H9 (cell line): Measurements from ENCODE around the gene PCDHB13. TPM values are rescaled to one million over a fixed set of nuclear protein-coding genes. Genes with fewer than 3 reads are reported as not detected.
"Not testable (repeated sequence)": the region's sequence is repeated elsewhere in the genome, so short reads cannot be mapped to it uniquely, and the experiment has no call there.

Source experiments
- DNase-seq: peaks from one replicate; pipeline ENCODE4 v3.0.0-alpha.2; 2017
- H2AFZ ChIP-seq: one replicate; pipeline ENCODE4 v1.6.1; 2013; ENCODE audit warnings: mild to moderate bottlenecking, low read length, control low read depth, moderate library complexity
- H2AK5ac ChIP-seq: 2 replicates; pipeline ENCODE4 v1.6.1; 2013; ENCODE audit warnings: low read length, control low read depth, mixed read lengths; ENCODE audit not compliant: insufficient read length
- H2BK120ac ChIP-seq: one replicate; pipeline ENCODE4 v1.6.1; 2013; ENCODE audit warnings: low read depth, mild to moderate bottlenecking, low read length, control low read depth, inconsistent platforms; ENCODE audit not compliant: poor library complexity, severe bottlenecking
- H2BK12ac ChIP-seq: 2 replicates; pipeline ENCODE4 v1.6.1; 2013; ENCODE audit warnings: low read length, control low read depth, mixed read lengths, low read depth; ENCODE audit not compliant: insufficient read length
- H2BK15ac ChIP-seq: 2 replicates; pipeline ENCODE4 v1.6.1; 2013; ENCODE audit warnings: low read depth, low read length, control low read depth
- H2BK20ac ChIP-seq: one replicate; pipeline ENCODE4 v1.6.1; 2013; ENCODE audit warnings: low read depth, mild to moderate bottlenecking, low read length, control low read depth, inconsistent platforms; ENCODE audit not compliant: poor library complexity, severe bottlenecking
- H2BK5ac ChIP-seq: 2 replicates; pipeline ENCODE4 v1.6.1; 2013; ENCODE audit warnings: low read length, control low read depth, mixed read lengths; ENCODE audit not compliant: insufficient read length
- H3K14ac ChIP-seq: 2 replicates; pipeline ENCODE4 v1.6.1; 2013; ENCODE audit warnings: low read length, control low read depth; ENCODE audit not compliant: insufficient read depth
- H3K18ac ChIP-seq: 2 replicates; pipeline ENCODE4 v1.6.1; 2013; ENCODE audit warnings: low read depth, mild to moderate bottlenecking, mixed read lengths, low read length, control low read depth; ENCODE audit not compliant: insufficient read length
- H3K23ac ChIP-seq: 2 replicates; pipeline ENCODE4 v1.6.1; 2013; ENCODE audit warnings: low read length, control low read depth, mixed read lengths, low read depth; ENCODE audit not compliant: insufficient read length
- H3K23me2 ChIP-seq: 2 replicates; pipeline ENCODE4 v1.6.1; 2013; ENCODE audit warnings: low read depth, mild to moderate bottlenecking, mixed read lengths, low read length, control low read depth; ENCODE audit not compliant: insufficient read length, poor library complexity, severe bottlenecking
- H3K27ac ChIP-seq: 2 replicates; pipeline ENCODE4 v1.5.1; 2013; ENCODE audit warnings: low read length, control low read depth, mixed read lengths, low read depth; ENCODE audit not compliant: insufficient read length
- H3K27me3 ChIP-seq: 2 replicates; pipeline ENCODE4 v1.6.1; 2013; ENCODE audit warnings: low read length, control low read depth, inconsistent platforms; ENCODE audit not compliant: insufficient read depth
- H3K4ac ChIP-seq: 2 replicates; pipeline ENCODE4 v1.6.1; 2013; ENCODE audit warnings: low read depth, mild to moderate bottlenecking, control low read depth, inconsistent platforms, low read length, moderate library complexity
- H3K4me1 ChIP-seq: 2 replicates; pipeline ENCODE4 v1.6.1; 2013; ENCODE audit warnings: low read length, control low read depth, inconsistent platforms; ENCODE audit not compliant: insufficient read depth
- H3K4me2 ChIP-seq: 2 replicates; pipeline ENCODE4 v1.6.1; 2013; ENCODE audit warnings: low read length, control low read depth, mixed read lengths; ENCODE audit not compliant: insufficient read length, insufficient read depth
- H3K56ac ChIP-seq: 2 replicates; pipeline ENCODE4 v1.6.1; 2013; ENCODE audit warnings: low read depth, mild to moderate bottlenecking, mixed read lengths, low read length, control low read depth; ENCODE audit not compliant: insufficient read length
- H3K79me1 ChIP-seq: 2 replicates; pipeline ENCODE4 v1.6.1; 2013; ENCODE audit warnings: low read depth, mild to moderate bottlenecking, moderate library complexity, low read length, control low read depth, inconsistent platforms; ENCODE audit not compliant: insufficient read depth, poor library complexity, severe bottlenecking
- H3K79me2 ChIP-seq: 2 replicates; pipeline ENCODE4 v1.6.1; 2013; ENCODE audit warnings: low read length, control low read depth, inconsistent platforms; ENCODE audit not compliant: insufficient read depth
- H3K9ac ChIP-seq: 2 replicates; pipeline ENCODE4 v1.6.1; 2013; ENCODE audit warnings: low read length, control low read depth, mixed read lengths; ENCODE audit not compliant: insufficient read length; ENCODE audit errors: extremely low read depth
- H3K9me3 ChIP-seq: one replicate; pipeline ENCODE4 v1.6.1; 2013; ENCODE audit warnings: low read depth, low read length, inconsistent platforms; ENCODE audit not compliant: control insufficient read depth
- H3T11ph ChIP-seq: one replicate; pipeline ENCODE4 v1.6.1; 2013; ENCODE audit warnings: mild to moderate bottlenecking, low read length, control low read depth, inconsistent platforms
- H4K20me1 ChIP-seq: one replicate; pipeline ENCODE4 v1.6.1; 2013; ENCODE audit not compliant: control insufficient read depth, insufficient read length, insufficient read depth
- H4K5ac ChIP-seq: 2 replicates; pipeline ENCODE4 v1.6.1; 2013; ENCODE audit warnings: low read depth, mild to moderate bottlenecking, mixed read lengths, low read length, control low read depth; ENCODE audit not compliant: insufficient read length
- H4K8ac ChIP-seq: replicated peaks from 2 replicates; pipeline ENCODE4 v1.6.1; 2013; ENCODE audit warnings: low read length, control low read depth, mixed read lengths, low read depth; ENCODE audit not compliant: insufficient read length
- H4K91ac ChIP-seq: 2 replicates; pipeline ENCODE4 v1.6.1; 2013; ENCODE audit warnings: low read depth, mild to moderate bottlenecking, moderate library complexity, mixed read lengths, low read length, control low read depth; ENCODE audit not compliant: insufficient read length
- H3K27ac Mint-ChIP-seq, 3 experiments: 2 replicates in 2 of 3; 3 replicates in 1 of 3; pipeline ENCODE4 v1.8.0; 2020 to 2021; ENCODE audit warnings: mixed read lengths in 3 of 3, mild to moderate bottlenecking in 1 of 3, moderate library complexity in 1 of 3
- H3K27me3 Mint-ChIP-seq: 2 replicates; pipeline ENCODE4 v1.8.0; 2021; ENCODE audit warnings: low read depth, mild to moderate bottlenecking, moderate library complexity, mixed read lengths
- H3K36me3 Mint-ChIP-seq, 3 experiments: 2 replicates in 2 of 3; 3 replicates in 1 of 3; pipeline ENCODE4 v1.8.0; 2020 to 2021; ENCODE audit warnings: low read depth in 3 of 3, mixed read lengths in 3 of 3; ENCODE audit not compliant: insufficient read depth in 1 of 3
- H3K4me1 Mint-ChIP-seq, 2 experiments: 2 replicates each; pipeline ENCODE4 v1.8.0; 2020; ENCODE audit warnings: mixed read lengths in 2 of 2
- H3K4me3 Mint-ChIP-seq, 2 experiments: 2 replicates in 1 of 2; 3 replicates in 1 of 2; pipeline ENCODE4 v1.8.0; 2020 to 2021; ENCODE audit warnings: mild to moderate bottlenecking in 2 of 2, mixed read lengths in 2 of 2, moderate library complexity in 1 of 2
- H3K9me3 Mint-ChIP-seq, 2 experiments: 2 replicates in 1 of 2; 3 replicates in 1 of 2; pipeline ENCODE4 v1.8.0; 2020; ENCODE audit warnings: mild to moderate bottlenecking in 2 of 2, mixed read lengths in 2 of 2, moderate library complexity in 1 of 2
- WGBS: extraction: QIAGEN DNeasy Blood & Tissue Kit; methylation state at CpG from one replicate; pipeline ENCODE4 v1.1.7; 2013; ENCODE audit warnings: missing lambda C conversion rate, low lambda C conversion rate, mixed read lengths; ENCODE audit not compliant: insufficient read length; ENCODE audit errors: extremely low coverage; 5-methylcytosine and 5-hydroxymethylcytosine counted together
- total RNA-seq: library from RNA; stranded (reverse); gene quantifications from 2 replicates; pipeline ENCODE4 v1.2.1, GENCODE V29; 2021

Gene PCDHB13
- total RNA-seq, 1 experiment from 2014 or later, result 1.7 TPM

DNA sequence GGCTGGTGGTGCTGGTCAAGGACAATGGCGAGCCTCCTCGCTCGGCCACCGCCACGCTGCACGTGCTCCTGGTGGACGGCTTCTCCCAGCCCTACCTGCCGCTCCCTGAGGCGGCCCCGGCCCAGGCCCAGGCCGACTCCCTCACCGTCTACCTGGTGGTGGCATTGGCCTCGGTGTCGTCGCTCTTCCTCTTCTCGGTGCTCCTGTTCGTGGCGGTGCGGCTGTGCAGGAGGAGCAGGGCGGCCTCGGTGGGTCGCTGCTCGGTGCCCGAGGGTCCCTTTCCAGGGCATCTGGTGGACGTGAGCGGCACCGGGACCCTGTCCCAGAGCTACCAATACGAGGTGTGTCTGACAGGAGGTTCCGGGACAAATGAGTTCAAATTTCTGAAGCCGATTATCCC is 11.7 kb downstream of the PCDHB13 start:
- not testable (repeated sequence) for H3K4me3 Mint-ChIP-seq, H3K27me3 ChIP-seq, H4K8ac ChIP-seq, H3K27ac Mint-ChIP-seq, H3T11ph ChIP-seq, H2AK5ac ChIP-seq, H4K5ac ChIP-seq, H2BK5ac ChIP-seq, H2BK12ac ChIP-seq, H2BK120ac ChIP-seq, H3K9ac ChIP-seq, H2AFZ ChIP-seq, H3K4me2 ChIP-seq, H3K79me2 ChIP-seq, H2BK15ac ChIP-seq, H3K27me3 Mint-ChIP-seq, H3K4ac ChIP-seq, H4K20me1 ChIP-seq, H2BK20ac ChIP-seq, H3K18ac ChIP-seq, H3K23ac ChIP-seq, DNase-seq, H3K4me1 ChIP-seq, H3K56ac ChIP-seq, H3K27ac ChIP-seq, H3K23me2 ChIP-seq, H4K91ac ChIP-seq, H3K36me3 Mint-ChIP-seq, H3K9me3 ChIP-seq, H3K79me1 ChIP-seq, H3K14ac ChIP-seq
- Mint-ChIP-seq H3K9me3 (peaks cover 14 to 34% of the 10 kb centered on the region in 2 experiments), H3K4me1 (peaks cover 12 to 19% of the 10 kb centered on the region in 2 experiments)
- WGBS, result no CpG with 5 or more reads among the region's 30 CpGs
